ENCODE measurements around the gene LANCL1.

DNA sequence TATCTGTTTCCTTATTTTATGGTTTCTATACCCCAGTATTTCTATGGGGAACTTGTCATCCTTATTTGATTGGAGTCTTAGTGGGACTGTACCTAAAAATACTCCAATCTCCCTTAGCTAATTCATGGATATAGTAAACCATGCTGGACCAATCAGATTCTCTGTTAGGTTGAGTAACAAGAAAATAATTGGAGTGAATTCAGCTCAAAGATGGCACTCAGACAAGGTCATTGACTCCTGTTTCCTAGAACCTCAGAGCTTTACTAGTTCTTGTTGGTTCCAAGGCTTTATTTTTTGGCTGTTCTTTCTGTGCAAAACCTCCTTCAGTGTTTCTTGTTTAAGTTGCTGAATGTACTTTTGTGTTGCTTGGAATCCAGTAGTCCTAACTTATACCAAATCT, 48.0 kb upstream of the LANCL1 start:
- no peak for TF ChIP-seq POLR2AphosphoS5 (IDR thresholded peaks at IDR 0.05)
- TF ChIP-seq CTCF (IDR thresholded peaks at IDR 0.05 in 8 of 11, conservative IDR thresholded peaks at IDR 0.05 in 3 of 11), result no peak
- no peak for TF ChIP-seq POLR2A (IDR thresholded peaks at IDR 0.05)
